ENCODE data around the gene P2RY2. TPM values are rescaled to one million over a fixed set of nuclear protein-coding genes. Genes with fewer than 3 reads are reported as not detected.

The P2RY2 gene
- total and polyA plus RNA-seq, 9 of the 15 experiments (the other 6 are each of a cell fraction or from before 2014, with no cell fraction given): not detected

GRCh38 chr11:73242251-73243092 lies 24.4 kb downstream of the P2RY2 start (continued):
- TF ChIP-seq, protein P1, sequence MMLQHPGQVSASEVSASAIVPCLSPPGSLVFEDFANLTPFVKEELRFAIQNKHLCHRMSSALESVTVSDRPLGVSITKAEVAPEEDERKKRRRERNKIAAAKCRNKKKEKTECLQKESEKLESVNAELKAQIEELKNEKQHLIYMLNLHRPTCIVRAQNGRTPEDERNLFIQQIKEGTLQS (IDR thresholded peaks at IDR 0.05): no peak
- TF ChIP-seq, protein P1 (CRISPR knock-in tag; conservative IDR thresholded peaks at IDR 0.05): no peak
- peak; percentile 28; the same call in 1 of the 2 replicates for TF ChIP-seq FOXM1 (IDR thresholded peaks at IDR 0.05; ENCODE audit: low read depth)
- no peak for TF ChIP-seq FOXM1 (CRISPR knock-in tag; IDR thresholded peaks at IDR 0.05; ENCODE audit: low read depth)
- no peak for TF ChIP-seq ZNF212 (CRISPR knock-in tag; IDR thresholded peaks at IDR 0.05)
- no peak for TF ChIP-seq ZNF316 (IDR thresholded peaks at IDR 0.05)
- TF ChIP-seq, protein P2, sequence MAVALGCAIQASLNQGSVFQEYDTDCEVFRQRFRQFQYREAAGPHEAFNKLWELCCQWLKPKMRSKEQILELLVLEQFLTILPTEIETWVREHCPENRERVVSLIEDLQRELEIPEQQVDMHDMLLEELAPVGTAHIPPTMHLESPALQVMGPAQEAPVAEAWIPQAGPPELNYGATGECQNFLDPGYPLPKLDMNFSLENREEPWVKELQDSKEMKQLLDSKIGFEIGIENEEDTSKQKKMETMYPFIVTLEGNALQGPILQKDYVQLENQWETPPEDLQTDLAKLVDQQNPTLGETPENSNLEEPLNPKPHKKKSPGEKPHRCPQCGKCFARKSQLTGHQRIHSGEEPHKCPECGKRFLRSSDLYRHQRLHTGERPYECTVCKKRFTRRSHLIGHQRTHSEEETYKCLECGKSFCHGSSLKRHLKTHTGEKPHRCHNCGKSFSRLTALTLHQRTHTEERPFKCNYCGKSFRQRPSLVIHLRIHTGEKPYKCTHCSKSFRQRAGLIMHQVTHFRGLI (CRISPR knock-in tag; IDR thresholded peaks at IDR 0.05): no peak
- TF ChIP-seq CBX1 (IDR thresholded peaks at IDR 0.05; ENCODE audit: low read depth): no peak
- no peak for TF ChIP-seq TGIF2 (CRISPR knock-in tag; IDR thresholded peaks at IDR 0.05)
- no peak for TF ChIP-seq CHAMP1 (IDR thresholded peaks at IDR 0.05)
- no peak for TF ChIP-seq HIVEP1 (CRISPR knock-in tag; IDR thresholded peaks at IDR 0.05)
- TF ChIP-seq THAP7 (CRISPR knock-in tag; IDR thresholded peaks at IDR 0.05): no peak
- TF ChIP-seq SRF (CRISPR knock-in tag; IDR thresholded peaks at IDR 0.05): no peak
- TF ChIP-seq RBFOX2 (IDR thresholded peaks at IDR 0.05; ENCODE audit: low read depth, low read length): peak; percentile 51
- no peak for TF ChIP-seq SIX5 (IDR thresholded peaks at IDR 0.05; ENCODE audit: borderline replicate concordance in 1 of 2, insufficient read depth in 1 of 2, low read depth in 1 of 2, low read length in 2 of 2)
- TF ChIP-seq IFI16 (CRISPR knock-in tag; IDR thresholded peaks at IDR 0.05): no peak
- no peak for TF ChIP-seq JUND (IDR thresholded peaks at IDR 0.05; ENCODE audit: borderline replicate concordance, low read depth, low read length)
- no peak for TF ChIP-seq JUND (tag; IDR thresholded peaks at IDR 0.05; ENCODE audit: borderline replicate concordance, low read depth, low read length)
- peak; percentile 34 for TF ChIP-seq TAF1 (IDR thresholded peaks at IDR 0.05; ENCODE audit: control insufficient read depth, extremely low read depth, insufficient read depth, low read length, severe bottlenecking)
- no peak for TF ChIP-seq MCM5 (IDR thresholded peaks at IDR 0.05; ENCODE audit: low read depth)
- no peak for TF ChIP-seq RBM25 (IDR thresholded peaks at IDR 0.05; ENCODE audit: low read depth, low read length, severe bottlenecking)
- TF ChIP-seq HMBOX1 (IDR thresholded peaks at IDR 0.05): no peak

Data from K562 (cell line).